Measurements from ENCODE around the gene EVI5. TPM values are rescaled to one million over a fixed set of nuclear protein-coding genes. Genes with fewer than 3 reads are reported as not detected.

EVI5 gene
- total and polyA plus RNA-seq, 10 of the 15 experiments (the other 5 are each of a cell fraction or from before 2014, with no cell fraction given) = 0.27 to 6.8 (median 1.7) TPM

DNA sequence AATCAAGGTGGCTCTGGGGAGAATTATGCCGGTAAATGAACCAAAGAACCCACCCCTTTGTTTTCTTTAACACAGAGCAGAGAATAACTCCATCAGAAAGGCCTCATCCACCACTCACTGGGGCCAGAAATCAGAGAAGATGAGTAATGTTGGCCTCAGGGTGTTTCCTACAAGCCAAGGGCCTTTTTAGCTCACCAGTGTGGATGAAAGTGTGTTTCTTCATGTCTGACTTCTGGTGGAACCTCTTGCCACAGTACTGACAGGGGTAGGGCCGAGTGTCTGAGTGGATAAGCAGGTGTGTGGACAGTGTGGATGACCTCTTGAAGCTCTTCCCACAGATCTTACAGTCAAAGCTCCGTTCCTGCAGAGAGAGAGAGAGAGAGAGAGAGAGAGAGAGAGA lies 306.5 kb downstream of the EVI5 start:
- WGBS (ENCODE audit: insufficient coverage, insufficient replicate concordance, low lambda C conversion rate, missing lambda C conversion rate) = 74% methylated on average over 3 of the region's 3 CpGs
- ChIA-PET CTCF (interaction anchor here (1.5 to 2.0 kb wide), 3 partner anchors 15 to 168 kb away, joined by 4 to 9 read pairs (median 5); no protein-coding TSS in a partner anchor), RAD21 (ENCODE audit: unreplicated experiment) (interaction anchor here (1.0 to 1.4 kb wide), 5 partner anchors 8 to 166 kb away, joined by 3 to 8 read pairs (median 4); partner anchors contain the start of gene GFI1), SMC1A (ENCODE audit: uncharacterized antibody, unreplicated experiment) (interaction anchor here (0.9 to 2.9 kb wide), 9 partner anchors 9 to 118 kb away, joined by 3 to 13 read pairs (median 5); partner anchors contain the start of gene GFI1), POLR2A (interaction anchor here (0.7 to 1.2 kb wide), 3 partner anchors 8 to 119 kb away, joined by 3 to 5 read pairs (median 3); partner anchors contain the start of gene GFI1)
- no peaks in the 10 kb centered on the region for H3K9me3 ChIP-seq (replicated peaks; ENCODE audit: control insufficient read depth, insufficient read depth, low read length)
- no TSS peak for BruUV-seq (replicated peaks)
- H3K27me3 ChIP-seq (replicated peaks in 1 of 2; ENCODE audit: control insufficient read depth in 2 of 2, insufficient read depth in 2 of 2, low read length in 1 of 2) = no peaks in the 10 kb centered on the region
- ATAC-seq (no peak; the same call in 2 of the 3 replicates), FAIRE-seq (no peak), DNase-seq (ENCODE audit: low read depth, low spot score) (no peak)
- H3K4me1 ChIP-seq (ENCODE audit: control insufficient read depth, insufficient read depth, low read length) = peaks cover 37% of the 10 kb centered on the region
- H3K27ac ChIP-seq (ENCODE audit: control insufficient read depth, insufficient read depth) = no peak overlapping the region
- in situ Hi-C loops (cut with MboI) (no loop called here), intact Hi-C loops (cut with micrococcal nuclease; ENCODE audit: unreplicated experiment) (no loop called here)
- H3K9ac ChIP-seq (ENCODE audit: control insufficient read depth, insufficient read depth, low read length) = no peak overlapping the region
- H4K20me1 ChIP-seq (ENCODE audit: control insufficient read depth, insufficient read depth) = no peaks in the 10 kb centered on the region
- H3K36me3 ChIP-seq (ENCODE audit: control insufficient read depth in 2 of 2, insufficient read depth in 2 of 2, low read length in 1 of 2) = peaks cover 0 to 15% of the 10 kb centered on the region in 2 experiments; a peak in 2 of 4 replicates
- no peaks in the 10 kb centered on the region for H3K79me2 ChIP-seq (ENCODE audit: control insufficient read depth, insufficient read depth, low read length)
- TF ChIP-seq PML (IDR thresholded peaks at IDR 0.05; ENCODE audit: low read length) (no peak), TAF1 (IDR thresholded peaks at IDR 0.05; ENCODE audit: borderline replicate concordance, low read depth, low read length) (no peak), CEBPB (IDR thresholded peaks at IDR 0.05; ENCODE audit: borderline replicate concordance in 1 of 2, low read depth in 2 of 2, low read length in 2 of 2) (no peak), ASH2L (IDR thresholded peaks at IDR 0.05; ENCODE audit: borderline replicate concordance, low read depth) (no peak)
- H2AFZ ChIP-seq (ENCODE audit: control insufficient read depth, low read depth, low read length) = no peak overlapping the region
- no peak overlapping the region for H3K4me3 ChIP-seq
- no peak overlapping the region for H3K4me2 ChIP-seq (ENCODE audit: control insufficient read depth, insufficient read depth)

DNA sequence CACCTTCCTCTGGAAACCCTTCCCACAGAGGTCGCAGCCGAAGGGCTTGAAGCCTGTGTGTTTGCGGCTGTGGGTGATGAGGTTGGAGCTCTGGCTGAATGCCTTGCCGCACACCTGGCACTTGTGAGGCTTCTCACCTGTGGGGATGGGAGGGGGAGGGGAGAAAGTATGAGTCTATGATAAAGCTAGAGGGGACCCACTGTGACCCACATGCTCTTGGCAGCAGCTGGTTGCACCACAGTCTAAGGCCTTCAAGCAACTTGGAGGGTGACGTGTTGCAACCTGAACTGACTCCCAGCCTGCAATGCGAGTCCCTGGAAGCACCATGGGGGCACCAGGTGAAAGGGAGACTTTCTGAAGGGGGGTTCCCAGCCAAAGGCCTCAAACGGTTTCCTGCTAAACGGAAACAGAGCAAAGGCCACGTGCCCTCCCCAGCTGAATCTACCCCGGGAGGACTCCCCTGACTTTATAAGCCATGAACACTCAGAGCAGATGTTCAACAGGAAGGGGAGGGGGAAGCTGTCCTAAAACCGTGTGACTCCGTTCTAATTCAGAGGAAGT lies 308.8 kb downstream of the EVI5 start:
- ChIA-PET SMC1A (ENCODE audit: uncharacterized antibody, unreplicated experiment) (interaction anchor here (0.8 to 2.9 kb wide), 6 partner anchors 9 to 127 kb away, joined by 3 to 41 read pairs (median 4); partner anchors contain the start of gene GFI1), POLR2A (no interaction called here), CTCF (interaction anchor here (0.5 to 1.0 kb wide), 3 partner anchors 10 to 108 kb away, joined by 3 to 4 read pairs (median 3); partner anchors contain the start of gene GFI1), RAD21 (ENCODE audit: unreplicated experiment) (interaction anchor here (0.5 to 5.1 kb wide), 6 partner anchors 9 to 121 kb away, joined by 3 to 69 read pairs (median 4); partner anchors contain the start of gene GFI1)
- Histone ChIP-seq H3K36me3 (ENCODE audit: control insufficient read depth in 2 of 2, insufficient read depth in 2 of 2, low read length in 1 of 2) (peaks cover 0 to 15% of the 10 kb centered on the region in 2 experiments; a peak in 2 of 4 replicates), H3K9ac (ENCODE audit: control insufficient read depth, insufficient read depth, low read length) (no peak overlapping the region), H4K20me1 (ENCODE audit: control insufficient read depth, insufficient read depth) (no peaks in the 10 kb centered on the region), H3K27me3 (replicated peaks in 1 of 2; ENCODE audit: control insufficient read depth in 2 of 2, insufficient read depth in 2 of 2, low read length in 1 of 2) (no peaks in the 10 kb centered on the region), H3K27ac (ENCODE audit: control insufficient read depth, insufficient read depth) (no peak overlapping the region), H3K4me3 (no peak overlapping the region), H3K9me3 (replicated peaks; ENCODE audit: control insufficient read depth, insufficient read depth, low read length) (no peaks in the 10 kb centered on the region), H3K4me1 (ENCODE audit: control insufficient read depth, insufficient read depth, low read length) (peaks cover 34% of the 10 kb centered on the region), H3K4me2 (ENCODE audit: control insufficient read depth, insufficient read depth) (0 out of 2 replicates have a peak overlapping the region, but pooled peaks have one; percentile 14), H3K79me2 (ENCODE audit: control insufficient read depth, insufficient read depth, low read length) (no peaks in the 10 kb centered on the region), H2AFZ (ENCODE audit: control insufficient read depth, low read depth, low read length) (peak overlapping the region; percentile 29)
- ATAC-seq = peak; percentile 56
- DNase-seq (ENCODE audit: low read depth, low spot score) = no peak
- WGBS (ENCODE audit: insufficient coverage, insufficient replicate concordance, low lambda C conversion rate, missing lambda C conversion rate) = 76% methylated on average over 12 of the region's 12 CpGs
- peak; percentile 49 for FAIRE-seq
- intact Hi-C loops (cut with micrococcal nuclease; ENCODE audit: unreplicated experiment) (no loop called here), in situ Hi-C loops (cut with MboI) (no loop called here)
- no TSS peak for BruUV-seq (replicated peaks)
- TF ChIP-seq MEF2B (IDR thresholded peaks at IDR 0.05; ENCODE audit: partially characterized antibody, poor library complexity, severe bottlenecking) (peak; percentile 11), IRF4 (IDR thresholded peaks at IDR 0.05; ENCODE audit: low read depth, low read length) (no peak), IKZF2 (IDR thresholded peaks at IDR 0.05) (peak in 1 of 2 experiments; percentile 28; a peak in 2 of 4 replicates), DPF2 (IDR thresholded peaks at IDR 0.05) (no peak), TCF12 (IDR thresholded peaks at IDR 0.05; ENCODE audit: low read depth, low read length) (0 out of 2 replicates have a peak, but pooled peaks have one; percentile 36)
- TF ChIP-seq, protein P1, sequence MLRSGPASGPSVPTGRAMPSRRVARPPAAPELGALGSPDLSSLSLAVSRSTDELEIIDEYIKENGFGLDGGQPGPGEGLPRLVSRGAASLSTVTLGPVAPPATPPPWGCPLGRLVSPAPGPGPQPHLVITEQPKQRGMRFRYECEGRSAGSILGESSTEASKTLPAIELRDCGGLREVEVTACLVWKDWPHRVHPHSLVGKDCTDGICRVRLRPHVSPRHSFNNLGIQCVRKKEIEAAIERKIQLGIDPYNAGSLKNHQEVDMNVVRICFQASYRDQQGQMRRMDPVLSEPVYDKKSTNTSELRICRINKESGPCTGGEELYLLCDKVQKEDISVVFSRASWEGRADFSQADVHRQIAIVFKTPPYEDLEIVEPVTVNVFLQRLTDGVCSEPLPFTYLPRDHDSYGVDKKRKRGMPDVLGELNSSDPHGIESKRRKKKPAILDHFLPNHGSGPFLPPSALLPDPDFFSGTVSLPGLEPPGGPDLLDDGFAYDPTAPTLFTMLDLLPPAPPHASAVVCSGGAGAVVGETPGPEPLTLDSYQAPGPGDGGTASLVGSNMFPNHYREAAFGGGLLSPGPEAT (IDR thresholded peaks at IDR 0.05; ENCODE audit: low read depth) = peak; percentile 26; the same call in 1 of the 2 replicates
- TF ChIP-seq, protein P2, sequence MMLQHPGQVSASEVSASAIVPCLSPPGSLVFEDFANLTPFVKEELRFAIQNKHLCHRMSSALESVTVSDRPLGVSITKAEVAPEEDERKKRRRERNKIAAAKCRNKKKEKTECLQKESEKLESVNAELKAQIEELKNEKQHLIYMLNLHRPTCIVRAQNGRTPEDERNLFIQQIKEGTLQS (IDR thresholded peaks at IDR 0.05; ENCODE audit: borderline replicate concordance, extremely low read depth, low read depth, low read length) = no peak
- TF ChIP-seq, protein P3, sequence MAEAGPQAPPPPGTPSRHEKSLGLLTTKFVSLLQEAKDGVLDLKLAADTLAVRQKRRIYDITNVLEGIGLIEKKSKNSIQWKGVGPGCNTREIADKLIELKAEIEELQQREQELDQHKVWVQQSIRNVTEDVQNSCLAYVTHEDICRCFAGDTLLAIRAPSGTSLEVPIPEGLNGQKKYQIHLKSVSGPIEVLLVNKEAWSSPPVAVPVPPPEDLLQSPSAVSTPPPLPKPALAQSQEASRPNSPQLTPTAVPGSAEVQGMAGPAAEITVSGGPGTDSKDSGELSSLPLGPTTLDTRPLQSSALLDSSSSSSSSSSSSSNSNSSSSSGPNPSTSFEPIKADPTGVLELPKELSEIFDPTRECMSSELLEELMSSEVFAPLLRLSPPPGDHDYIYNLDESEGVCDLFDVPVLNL (IDR thresholded peaks at IDR 0.05; ENCODE audit: low read depth, low read length) = no peak
